H1 (cell line): ENCODE results near the gene GPSM1. TPM values are rescaled to one million over a fixed set of nuclear protein-coding genes. Genes with fewer than 3 reads are reported as not detected.

Source experiments
- CTCF ChIA-PET: fragments of 300-600 bp; sonication (Branson Sonifier 250); formaldehyde crosslinking; loops from one replicate; lab custom pipeline; 2021; ENCODE audit not compliant: partially characterized antibody; lab: Charles Lee
- POLR2A ChIA-PET: fragments of 300-600 bp; sonication (Branson Sonifier 250); formaldehyde crosslinking; loops from one replicate; lab custom pipeline; 2021; ENCODE audit warnings: inconsistent platforms; ENCODE audit not compliant: partially characterized antibody; lab: Charles Lee
- DNase-seq, 2 experiments: peaks; one replicate each; pipeline versions ENCODE4 v3.0.0 to v3.0.0-alpha.2; 2010 to 2022; ENCODE audit warnings: low spot score in 2 of 2, low read depth in 1 of 2, mixed read lengths in 1 of 2
- FAIRE-seq: peaks from 2 replicates; lab custom pipeline; 2011; peaks lifted over from hg19 to GRCh38; lab: Jason Lieb, UNC
- H2AFZ ChIP-seq: 2 replicates; pipeline ENCODE4 v1.8.1; 2012; ENCODE audit warnings: low read length, inconsistent platforms
- H2AK5ac ChIP-seq: 2 replicates; pipeline ENCODE4 v1.6.1; 2013; ENCODE audit warnings: low read depth, low read length
- H2BK120ac ChIP-seq: replicated peaks from 2 replicates; pipeline ENCODE3; 2013; ENCODE audit warnings: low read depth, low read length, inconsistent platforms
- H2BK12ac ChIP-seq: 2 replicates; pipeline ENCODE4 v1.6.1; 2013; ENCODE audit warnings: low read depth, low read length
- H2BK15ac ChIP-seq: 2 replicates; pipeline ENCODE4 v1.6.1; 2013; ENCODE audit warnings: low read length
- H2BK20ac ChIP-seq: 2 replicates; pipeline ENCODE4 v1.6.1; 2013; ENCODE audit warnings: low read length
- H2BK5ac ChIP-seq: 2 replicates; pipeline ENCODE4 v1.6.1; 2013; ENCODE audit warnings: low read depth, low read length
- H3K14ac ChIP-seq: 2 replicates; pipeline ENCODE4 v1.6.1; 2013; ENCODE audit warnings: inconsistent platforms; ENCODE audit not compliant: insufficient read length
- H3K18ac ChIP-seq: 2 replicates; pipeline ENCODE4 v1.6.1; 2013; ENCODE audit warnings: low read length; ENCODE audit errors: extremely low read depth
- H3K23ac ChIP-seq: 2 replicates; pipeline ENCODE4 v1.6.1; 2013; ENCODE audit warnings: inconsistent platforms; ENCODE audit not compliant: insufficient read length
- H3K23me2 ChIP-seq: 2 replicates; pipeline ENCODE4 v1.6.1; 2013; ENCODE audit warnings: low read depth, low read length
- H3K27ac ChIP-seq: 2 replicates; pipeline ENCODE4 v1.6.1; 2011; ENCODE audit warnings: low read depth, low read length, inconsistent platforms
- H3K27me3 ChIP-seq, 4 experiments: replicated peaks in 1 of 4; 1 replicate in 1 of 4; 2 replicates in 3 of 4; pipeline versions ENCODE4 v1.6.1 to v1.8.1; 2011 to 2013; ENCODE audit warnings: low read length in 3 of 4, mild to moderate bottlenecking in 3 of 4, inconsistent platforms in 2 of 4, mixed read lengths in 2 of 4, moderate library complexity in 1 of 4; ENCODE audit not compliant: control insufficient read depth in 3 of 4, insufficient read depth in 3 of 4; ENCODE audit errors: extremely low read depth in 1 of 4
- H3K36me3 ChIP-seq, 4 experiments: 2 replicates each; pipeline versions ENCODE4 v1.6.1 to v1.8.1; 2011 to 2013; ENCODE audit warnings: mild to moderate bottlenecking in 4 of 4, low read length in 3 of 4, moderate library complexity in 2 of 4, control low read depth in 1 of 4, inconsistent platforms in 1 of 4; ENCODE audit not compliant: insufficient read depth in 4 of 4, control insufficient read depth in 2 of 4
- H3K4ac ChIP-seq: replicated peaks from 2 replicates; pipeline ENCODE3; 2013; ENCODE audit warnings: low read length, low read depth, mixed read lengths, inconsistent platforms; ENCODE audit not compliant: insufficient read length
- H3K4me1 ChIP-seq, 4 experiments: replicated peaks in 1 of 4; 1 replicate in 1 of 4; 2 replicates in 3 of 4; pipeline versions ENCODE4 v1.6.1 to v1.8.1; 2011 to 2013; ENCODE audit warnings: low read length in 3 of 4, inconsistent platforms in 2 of 4, mixed read lengths in 1 of 4; ENCODE audit not compliant: insufficient read depth in 4 of 4, control insufficient read depth in 3 of 4
- H3K4me2 ChIP-seq, 2 experiments: 2 replicates each; pipeline versions ENCODE4 v1.6.1 to v1.8.1; 2011 to 2013; ENCODE audit warnings: low read depth in 2 of 2, low read length in 2 of 2, control low read depth in 1 of 2, inconsistent platforms in 1 of 2, mild to moderate bottlenecking in 1 of 2; ENCODE audit not compliant: insufficient read depth in 1 of 2
- H3K4me3 ChIP-seq, 4 experiments: fragments of 200-600, 300-600 bp in 1 of 4; sonication (generic), shearing (Covaris generic), sonication (Bioruptor Twin) in 1 of 4; 2 replicates each; pipeline versions ENCODE4 v1.5.1 to v1.8.1; 2011 to 2016; ENCODE audit warnings: low read length in 4 of 4, low read depth in 3 of 4, control low read depth in 2 of 4, inconsistent platforms in 2 of 4, mild to moderate bottlenecking in 2 of 4, mixed read lengths in 1 of 4, moderate library complexity in 1 of 4; ENCODE audit not compliant: insufficient read depth in 2 of 4; ENCODE audit errors: extremely low read depth in 1 of 4
- H3K56ac ChIP-seq: replicated peaks from 2 replicates; pipeline ENCODE3; 2013; ENCODE audit warnings: low read depth, mild to moderate bottlenecking, mixed read lengths, low read length, inconsistent platforms; ENCODE audit not compliant: insufficient read length
- H3K79me1 ChIP-seq: 2 replicates; pipeline ENCODE4 v1.6.1; 2013; ENCODE audit warnings: low read depth, low read length, control low read depth
- H3K79me2 ChIP-seq, 2 experiments: 2 replicates each; pipeline versions ENCODE4 v1.6.1 to v1.8.1; 2012 to 2013; ENCODE audit warnings: low read length in 2 of 2, mild to moderate bottlenecking in 2 of 2, inconsistent platforms in 1 of 2; ENCODE audit not compliant: insufficient read depth in 2 of 2, control insufficient read depth in 1 of 2
- H3K9ac ChIP-seq, 4 experiments: replicated peaks in 1 of 4; 1 replicate in 1 of 4; 2 replicates in 3 of 4; pipeline versions ENCODE4 v1.6.1 to v1.8.1; 2011 to 2013; ENCODE audit warnings: low read depth in 3 of 4, low read length in 3 of 4, control low read depth in 2 of 4, mild to moderate bottlenecking in 2 of 4, moderate library complexity in 2 of 4, inconsistent platforms in 1 of 4; ENCODE audit errors: extremely low read depth in 1 of 4
- H3K9me3 ChIP-seq, 2 experiments: 2 replicates each; pipeline versions ENCODE4 v1.6.1 to v1.8.1; 2012 to 2013; ENCODE audit warnings: mild to moderate bottlenecking in 2 of 2, moderate library complexity in 2 of 2, control low read depth in 1 of 2, inconsistent platforms in 1 of 2, low read depth in 1 of 2, low read length in 1 of 2, mixed read lengths in 1 of 2; ENCODE audit not compliant: insufficient read depth in 2 of 2
- H4K20me1 ChIP-seq, 2 experiments: replicated peaks in 1 of 2; 2 replicates each; pipeline versions ENCODE3 to v1.8.1; 2011 to 2013; ENCODE audit warnings: inconsistent platforms in 2 of 2, low read length in 2 of 2, mild to moderate bottlenecking in 1 of 2; ENCODE audit not compliant: insufficient read depth in 2 of 2, control insufficient read depth in 1 of 2
- H4K5ac ChIP-seq: 2 replicates; pipeline ENCODE4 v1.6.1; 2013; ENCODE audit warnings: low read length, low read depth, mixed read lengths, inconsistent platforms; ENCODE audit not compliant: insufficient read length
- H4K8ac ChIP-seq: 2 replicates; pipeline ENCODE4 v1.8.0; 2013; ENCODE audit warnings: mild to moderate bottlenecking, moderate library complexity, low read length, inconsistent platforms; ENCODE audit not compliant: insufficient read depth; ENCODE audit errors: extremely low read depth
- H4K91ac ChIP-seq: replicated peaks from 2 replicates; pipeline ENCODE3; 2013; ENCODE audit warnings: low read length, mixed read lengths, inconsistent platforms; ENCODE audit not compliant: insufficient read length
- BACH1 ChIP-seq: IDR thresholded peaks from 2 replicates; pipeline ENCODE4 v1.6.1; 2012; ENCODE audit warnings: low read length, improper control_type of control experiment
- JUND ChIP-seq: IDR thresholded peaks from 2 replicates; pipeline ENCODE4 v1.6.1; 2011; ENCODE audit warnings: mild to moderate bottlenecking, improper control_type of control experiment, low read length
- RAD21 ChIP-seq, 2 experiments: IDR thresholded peaks in 1 of 2; conservative IDR thresholded peaks in 1 of 2; 2 replicates each; pipeline ENCODE4 v1.6.1; 2011; ENCODE audit warnings: low read depth in 2 of 2, low read length in 2 of 2, improper control_type of control experiment in 1 of 2, inconsistent platforms in 1 of 2, mild to moderate bottlenecking in 1 of 2, moderate library complexity in 1 of 2
- RFX5 ChIP-seq: IDR thresholded peaks from 2 replicates; pipeline ENCODE4 v1.6.1; 2011; ENCODE audit warnings: low read depth, low read length, improper control_type of control experiment, borderline replicate concordance
- RNF2 ChIP-seq: fragments of 200-900, 300-1000 bp; sonication (generic); IDR thresholded peaks from 2 replicates; pipeline ENCODE4 v1.7.1; 2016; ENCODE audit warnings: borderline replicate concordance, low read depth, mild to moderate bottlenecking, antibody characterized with exemption, low read length; ENCODE audit not compliant: poor library complexity, severe bottlenecking; ENCODE audit errors: missing control alignments
- WGBS, 2 experiments: shearing (Covaris generic) in 1 of 2; methylation state at CpG; one replicate each; pipeline versions ENCODE4 v1.1.6 to v1.1.7; 2013 to 2015; ENCODE audit warnings: low lambda C conversion rate in 2 of 2, mixed read lengths in 2 of 2, inconsistent platforms in 1 of 2, low coverage in 1 of 2, missing lambda C conversion rate in 1 of 2; ENCODE audit not compliant: insufficient replicate concordance in 2 of 2, insufficient coverage in 1 of 2, insufficient read length in 1 of 2; ENCODE audit errors: extremely low coverage in 1 of 2, missing lambda C conversion rate in 1 of 2; 5-methylcytosine and 5-hydroxymethylcytosine counted together
- polyA plus RNA-seq, 7 experiments: library from polyadenylated mRNA; depleted of rRNA in 3 of 7; stranded (reverse) in 5 of 7; unstranded in 2 of 7; fragments of >200 nt in 5 of 7; fragments of 200-250 nt in 2 of 7; gene quantifications; 1 replicate in 5 of 7; 2 replicates in 1 of 7; 4 replicates in 1 of 7; pipeline versions ENCODE4 v1.2.1 to v1.2.3, GENCODE V29; 2011 to 2013; ENCODE audit warnings: missing spikeins in 2 of 7, mixed read lengths in 2 of 7
- total RNA-seq: library from RNA; stranded (reverse); fragmentation: NEBNext Ultra II Directional; extraction: Animal tissue kit (Norgen Biotek cat#: 25700); gene quantifications from 2 replicates; pipeline ENCODE4 v1.2.1, GENCODE V29; 2021

GPSM1 gene
- total and polyA plus RNA-seq, 2 of the 8 experiments (the other 6 are each of a cell fraction or from before 2014, with no cell fraction given) = 12.8 to 18.0 TPM

- FAIRE-seq = no peak
- CTCF ChIA-PET = interaction anchor here (0.7 to 3.4 kb wide), 19 partner anchors 9 to 276 kb away, joined by 3 to 26 read pairs (median 5); partner anchors contain the start of genes ENTR1 and PMPCA
- TF ChIP-seq RAD21 (IDR thresholded peaks at IDR 0.05 in 1 of 2, conservative IDR thresholded peaks at IDR 0.05 in 1 of 2; ENCODE audit: low read depth in 2 of 2, low read length in 2 of 2) (peak; percentile 57 to 77), JUND (no peak), BACH1 (peak; percentile 68), RNF2 (no peak), RFX5 (no peak)
Measured at GRCh38 chr9:136400038-136400834, 72.9 kb downstream of the GPSM1 start, which contains the start of gene SNAPC4. TSS of gene SNAPC4 (minus strand) at chr9:136400170. CDS start at chr9:136398428, 1,742 bp downstream.

More at GRCh38 chr9:136400038-136400834, 72.9 kb downstream of the GPSM1 start, which contains the start of gene SNAPC4:
- peak within 1 kb of the TSS; percentile 93 for H4K8ac ChIP-seq
- H3K79me1 ChIP-seq = peaks cover 13% of the 10 kb centered on the region; the same call in 1 of the 2 replicates
- H3K9me3 ChIP-seq = no peaks in the 10 kb centered on the region
- POLR2A ChIA-PET = interaction anchor here (0.8 to 14.6 kb wide), 17 partner anchors 11 to 258 kb away, joined by 3 to 139 read pairs (median 8); partner anchors contain the start of genes DNLZ, ENTR1 and PMPCA
- no peak within 1 kb of the TSS for H2BK120ac ChIP-seq
- H3K4me2 ChIP-seq = peak within 1 kb of the TSS; percentile 81 to 95
- H2AFZ ChIP-seq = no peak within 1 kb of the TSS; the same call in 1 of the 2 replicates
- peaks cover 0 to 10% (median 7%) of the 10 kb centered on the region in 4 experiments; a peak in 5 of 7 replicates for H3K4me1 ChIP-seq
- no peak within 1 kb of the TSS for H2BK15ac ChIP-seq
- no peak within 1 kb of the TSS for H3K14ac ChIP-seq
- peak within 1 kb of the TSS; percentile 46 to 76 (median 74); a peak in 6 of 7 replicates for H3K9ac ChIP-seq
- DNase-seq = peak; percentile 76 to 97
- no peak within 1 kb of the TSS for H2AK5ac ChIP-seq
- H3K36me3 ChIP-seq = peaks cover 32 to 51% (median 43%) of the 10 kb centered on the region in 4 experiments
- H3K4me3 ChIP-seq = peak within 1 kb of the TSS; percentile 73 to 84 (median 79)
- no peaks in the 10 kb centered on the region for H3K27me3 ChIP-seq
- H3K56ac ChIP-seq = no peak within 1 kb of the TSS
- no peak within 1 kb of the TSS; the same call in 1 of the 2 replicates for H3K18ac ChIP-seq
- peak within 1 kb of the TSS; percentile 81 for H3K4ac ChIP-seq
- no peak within 1 kb of the TSS for H2BK12ac ChIP-seq
- peak within 1 kb of the TSS; percentile 75; the same call in 1 of the 2 replicates for H2BK5ac ChIP-seq
- H3K23me2 ChIP-seq = peaks cover 6% of the 10 kb centered on the region; the same call in 1 of the 2 replicates
- peaks cover 0 to 26% of the 10 kb centered on the region in 2 experiments; a peak in 2 of 4 replicates for H3K79me2 ChIP-seq
- H4K20me1 ChIP-seq = peaks cover 2 to 11% of the 10 kb centered on the region in 2 experiments
- peak within 1 kb of the TSS; percentile 29; the same call in 1 of the 2 replicates for H3K27ac ChIP-seq
- peak within 1 kb of the TSS; percentile 84 for H4K91ac ChIP-seq
- no peak within 1 kb of the TSS for H3K23ac ChIP-seq
- H2BK20ac ChIP-seq = no peak within 1 kb of the TSS
- H4K5ac ChIP-seq = peak within 1 kb of the TSS; percentile 8
- 16% methylated on average over 56 of the region's 71 CpGs; no CpG with 5 or more reads in 1 of the 2 experiments for WGBS, 2 experiments
